DMS53 (cell line): ENCODE results near the gene AKAP1.
A peak's percentile ranks its signal among the peaks of the same experiment; 100 is the strongest.
"Not testable (repeated sequence)": the region's sequence is repeated elsewhere in the genome, so short reads cannot be mapped to it uniquely, and the experiment has no call there.

Source experiments
- DNase-seq: peaks from one replicate; lab custom pipeline; 2025; lab: John Stamatoyannopoulos, UW

Gene AKAP1

GRCh38 chr17:57075193-57075592, 9.9 kb upstream of the AKAP1 start:
- DNase-seq: no peak

DNA sequence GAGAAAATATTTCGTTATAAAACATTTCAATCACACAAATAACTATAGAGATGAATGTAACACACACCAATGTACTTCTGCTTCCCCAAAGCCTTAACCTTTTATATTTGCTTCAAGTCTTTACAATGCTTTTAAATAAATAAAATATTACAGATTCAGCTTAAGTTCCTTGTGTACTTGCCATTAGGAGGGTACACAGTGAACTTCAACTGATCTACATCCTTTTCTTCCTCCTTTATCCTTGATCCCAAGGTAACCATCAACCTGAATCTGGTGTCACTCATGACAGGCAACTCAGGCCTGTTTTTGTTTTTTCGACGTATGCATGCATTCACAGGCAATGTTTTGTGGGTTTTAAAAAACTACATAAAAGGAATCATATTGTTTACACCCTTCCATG, 9.3 kb upstream of the AKAP1 start:
- DNase-seq: no peak

- no peak for DNase-seq
These were observed 8.0 kb upstream of the AKAP1 start for GRCh38 chr17:57077000-57077399.

- DNase-seq: no peak
These were observed 6.8 kb upstream of the AKAP1 start for GRCh38 chr17:57078274-57078673.

- no peak for DNase-seq
These were observed 4.3 kb upstream of the AKAP1 start for GRCh38 chr17:57080718-57081117.

DNA sequence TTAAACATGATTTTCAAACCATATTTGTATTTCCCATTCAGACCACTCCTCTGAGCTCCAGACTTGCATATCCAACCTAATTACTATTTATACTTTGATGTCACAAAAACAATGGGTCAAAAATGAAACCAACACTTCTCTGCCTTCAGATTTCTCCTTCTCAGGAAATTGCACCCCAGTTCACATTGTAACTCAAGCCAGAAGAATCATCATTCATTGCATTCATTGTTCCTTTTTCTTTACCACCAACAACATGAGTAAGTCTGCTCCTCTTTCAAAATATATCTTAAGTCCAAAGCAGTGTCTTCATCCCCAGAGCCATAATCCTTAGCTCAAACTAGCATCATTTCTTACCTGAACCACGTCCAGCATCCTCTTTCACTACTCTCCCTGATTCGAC, 2.6 kb upstream of the AKAP1 start:
- no peak for DNase-seq

GRCh38 chr17:57084361-57084801, 665 bp upstream of the AKAP1 start:
- no peak for DNase-seq

GRCh38 chr17:57085448-57086068, 512 bp downstream of the AKAP1 start:
- DNase-seq: peak; percentile 74

- peak; percentile 68 for DNase-seq
These were observed 1.3 kb downstream of the AKAP1 start for GRCh38 chr17:57086069-57086930.

GRCh38 chr17:57088298-57088697, 3.3 kb downstream of the AKAP1 start:
- no peak for DNase-seq

DNA sequence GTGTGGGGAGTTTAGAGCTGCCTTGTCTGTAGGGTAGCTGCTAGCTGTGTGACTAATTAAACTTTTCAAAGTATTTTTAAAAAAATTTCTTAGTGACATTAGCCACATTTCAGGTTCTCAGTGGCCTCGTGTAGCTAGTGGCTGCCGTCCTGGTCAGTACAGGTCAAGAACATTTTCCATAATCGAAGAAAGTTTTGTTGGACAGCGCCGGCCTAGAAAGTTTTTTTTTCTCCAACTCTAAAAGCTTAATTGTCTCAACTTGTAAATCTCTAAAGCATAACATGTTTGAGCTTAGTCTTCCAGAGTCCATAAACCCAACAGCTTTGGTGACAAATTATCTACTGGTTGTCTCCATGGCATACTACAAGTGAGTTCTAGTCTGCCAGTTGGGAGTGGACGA, 4.3 kb downstream of the AKAP1 start:
- no peak for DNase-seq

DNA sequence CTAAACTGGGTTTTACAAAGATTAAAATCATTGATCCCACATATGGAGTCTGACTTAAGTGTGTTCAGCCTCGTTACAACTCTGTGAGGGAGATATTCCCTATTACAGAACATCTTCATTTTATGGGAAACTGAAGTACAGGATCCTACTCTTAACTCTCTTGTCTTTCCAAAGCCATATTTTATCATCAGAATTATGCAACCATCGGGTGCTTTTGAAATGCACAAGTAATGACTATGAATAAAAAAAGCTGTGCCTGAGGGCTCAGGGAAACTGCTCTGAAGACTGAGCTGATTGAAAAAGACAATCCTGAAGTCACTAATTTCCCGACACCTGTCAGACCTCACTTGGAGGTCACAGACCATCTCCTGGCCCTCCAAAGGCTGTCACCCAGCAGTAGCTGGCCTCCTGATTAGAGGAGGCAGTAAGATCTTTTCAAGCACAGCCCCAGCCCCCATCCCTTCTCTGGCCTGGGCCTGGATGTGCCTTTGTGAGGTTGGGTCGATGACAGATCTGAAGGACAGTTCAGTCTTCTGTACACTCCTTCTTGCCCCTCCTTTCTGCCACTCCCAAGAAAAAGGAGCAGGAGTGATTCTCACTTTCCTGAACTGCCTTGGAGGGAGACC, 5.6 kb downstream of the AKAP1 start:
- no peak for DNase-seq

- DNase-seq: no peak
These were observed 6.2 kb downstream of the AKAP1 start for GRCh38 chr17:57091186-57091618.

- no peak for DNase-seq
These were observed 7.1 kb downstream of the AKAP1 start for GRCh38 chr17:57092171-57092570.

DNA sequence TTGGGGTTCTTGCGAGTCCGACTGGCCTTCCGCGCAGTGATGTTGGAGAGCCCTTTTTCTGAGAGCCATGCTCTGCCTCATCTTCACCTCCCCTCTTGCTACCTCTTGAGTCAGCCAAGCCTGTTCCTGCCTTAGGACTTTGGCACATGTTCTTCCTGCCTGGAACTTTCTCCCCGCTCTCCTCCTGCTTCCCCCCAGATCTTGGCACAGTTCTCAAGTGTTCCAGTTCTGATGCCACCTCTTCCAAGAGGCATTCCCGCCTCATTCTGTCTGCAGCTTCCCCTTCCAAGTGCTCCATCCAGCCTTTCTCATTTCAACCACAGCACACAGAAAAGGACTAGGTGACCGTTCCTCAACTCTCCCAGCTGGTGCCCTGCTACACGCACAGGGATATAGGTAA, 7.7 kb downstream of the AKAP1 start:
- DNase-seq: no peak

DNA sequence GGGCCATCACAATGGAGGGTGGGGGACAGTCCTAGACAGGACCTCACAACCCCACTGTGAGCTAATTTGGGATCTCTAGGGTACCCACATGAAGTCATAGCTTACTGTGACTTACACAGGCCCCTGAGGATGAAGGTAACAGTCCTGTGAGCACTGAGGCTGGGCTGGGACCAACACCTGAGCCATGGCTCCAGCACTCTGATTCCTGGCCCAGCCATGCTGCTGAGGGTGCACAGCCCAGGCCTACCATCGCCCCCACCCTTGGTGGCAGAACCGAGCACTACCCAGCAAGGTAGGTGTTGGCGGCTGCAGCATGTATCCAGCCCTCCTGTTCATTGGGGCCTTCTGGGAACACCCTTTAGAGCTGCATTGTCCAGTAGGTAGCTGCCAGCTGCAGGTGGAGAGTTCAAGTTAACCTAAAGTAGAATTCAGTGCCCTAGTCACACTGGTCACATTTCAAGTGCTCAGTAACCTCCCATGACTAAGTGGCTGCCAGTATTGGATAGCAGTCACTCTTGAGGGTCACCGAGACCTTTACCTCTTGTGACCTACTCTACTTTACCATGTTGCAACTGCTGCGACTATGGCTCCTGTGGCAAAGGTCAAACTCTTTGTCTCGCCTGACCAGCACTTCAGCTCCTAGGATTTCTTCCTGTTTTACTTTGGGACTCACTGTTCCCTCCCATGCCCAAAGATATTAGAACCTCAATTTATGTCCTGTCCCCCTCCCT, 11.6 kb downstream of the AKAP1 start:
- no peak for DNase-seq

GRCh38 chr17:57097832-57098421, 12.9 kb downstream of the AKAP1 start:
- no peak for DNase-seq

DNA sequence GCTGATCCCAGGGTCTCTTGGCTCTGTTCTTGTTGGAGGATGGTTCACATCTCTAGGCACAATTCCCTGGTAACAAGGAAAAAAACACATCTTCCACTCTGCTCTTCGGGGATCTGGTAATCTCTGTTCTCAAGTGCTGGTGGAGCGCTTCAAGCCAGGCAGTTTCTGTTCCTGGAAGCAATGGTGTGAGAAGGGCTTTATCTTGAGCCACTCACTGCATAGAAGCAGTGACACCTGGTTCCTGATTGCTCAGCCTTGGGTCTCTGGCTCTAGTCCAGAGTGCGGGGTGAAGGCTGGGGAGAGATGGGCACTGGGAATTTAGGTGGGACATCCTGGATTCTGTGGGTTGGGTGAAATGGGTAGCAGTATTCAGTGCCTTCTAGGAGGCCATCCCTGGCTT, 14.1 kb downstream of the AKAP1 start:
- DNase-seq: no peak

- no peak for DNase-seq
These were observed 17.1 kb downstream of the AKAP1 start for GRCh38 chr17:57102122-57102521.

GRCh38 chr17:57102660-57103059, 17.6 kb downstream of the AKAP1 start:
- not testable (repeated sequence) for DNase-seq

- no peak for DNase-seq
These were observed 19.6 kb downstream of the AKAP1 start for GRCh38 chr17:57104461-57105175.
